SK-N-DZ (cell line): ENCODE results near the gene CSTPP1.
"Not testable (repeated sequence)": the region's sequence is repeated elsewhere in the genome, so short reads cannot be mapped to it uniquely, and the experiment has no call there.

Source experiments
- DNase-seq: peaks from one replicate; pipeline ENCODE4 v3.0.0-alpha.2; 2015; ENCODE audit warnings: low spot score

The CSTPP1 gene

GRCh38 chr11:46912526-46913150 is 23.9 kb upstream of the CSTPP1 start:
- peak; percentile 45 for DNase-seq

- DNase-seq: no peak
Observed at GRCh38 chr11:46913484-46913883, 23.1 kb upstream of the CSTPP1 start.

GRCh38 chr11:46914363-46914762 is 22.2 kb upstream of the CSTPP1 start:
- DNase-seq: peak; percentile 40

GRCh38 chr11:46914910-46915309 is 21.7 kb upstream of the CSTPP1 start:
- DNase-seq: no peak

- DNase-seq: peak; percentile 60
Observed at GRCh38 chr11:46916286-46917108, 20.1 kb upstream of the CSTPP1 start.

GRCh38 chr11:46917109-46917761 is 19.3 kb upstream of the CSTPP1 start:
- DNase-seq: no peak

- no peak for DNase-seq
Observed at GRCh38 chr11:46917762-46918082, 18.8 kb upstream of the CSTPP1 start.

GRCh38 chr11:46918083-46918787 is 18.3 kb upstream of the CSTPP1 start, which contains the start of gene LRP4:
Gene LRP4, minus strand, starts transcription at chr11:46918550. Its CDS starts 171 bp downstream, at chr11:46918379.
- DNase-seq: no peak

- DNase-seq: no peak
Observed at GRCh38 chr11:46918788-46919513, 17.6 kb upstream of the CSTPP1 start.

- DNase-seq: no peak
Observed at GRCh38 chr11:46920755-46921154, 15.8 kb upstream of the CSTPP1 start.

GRCh38 chr11:46927928-46928327 is 8.6 kb upstream of the CSTPP1 start:
- not testable (repeated sequence) for DNase-seq

- DNase-seq: not testable (repeated sequence)
Observed at GRCh38 chr11:46928701-46929100, 7.9 kb upstream of the CSTPP1 start.

- DNase-seq: no peak
Observed at GRCh38 chr11:46930089-46930488, 6.5 kb upstream of the CSTPP1 start.

- no peak for DNase-seq
Observed at GRCh38 chr11:46942172-46942571, 5.6 kb downstream of the CSTPP1 start.

- DNase-seq: no peak
Observed at GRCh38 chr11:46944356-46945075, 8.0 kb downstream of the CSTPP1 start.

- no peak for DNase-seq
Observed at GRCh38 chr11:46947399-46948077, 11.0 kb downstream of the CSTPP1 start.

- no peak for DNase-seq
Observed at GRCh38 chr11:46948378-46949131, 12.0 kb downstream of the CSTPP1 start.

GRCh38 chr11:46949297-46949696 is 12.7 kb downstream of the CSTPP1 start:
- DNase-seq: no peak

- DNase-seq: no peak
Observed at GRCh38 chr11:46951864-46952263, 15.3 kb downstream of the CSTPP1 start.
